IgD-negative memory B cell (primary cell): Measurements from ENCODE around the gene HABP4. TPM values are rescaled to one million over a fixed set of nuclear protein-coding genes. Genes with fewer than 3 reads are reported as not detected.

Experiments used
- H3K27ac Mint-ChIP-seq, 3 donors: one replicate each; pipeline ENCODE4 v1.8.0; 2020 to 2022; ENCODE audit warnings: mild to moderate bottlenecking in 3 of 3, mixed read lengths in 3 of 3, moderate library complexity in 1 of 3
- H3K27me3 Mint-ChIP-seq: one replicate; pipeline ENCODE4 v1.8.0; 2021; ENCODE audit warnings: mixed read lengths
- H3K36me3 Mint-ChIP-seq: one replicate; pipeline ENCODE4 v1.8.0; 2020; ENCODE audit warnings: mild to moderate bottlenecking, mixed read lengths
- H3K4me1 Mint-ChIP-seq, 3 donors: one replicate each; pipeline ENCODE4 v1.8.0; 2020 to 2022; ENCODE audit warnings: mixed read lengths in 3 of 3, mild to moderate bottlenecking in 1 of 3
- H3K4me3 Mint-ChIP-seq, 4 donors: one replicate each; pipeline ENCODE4 v1.8.0; 2020 to 2022; ENCODE audit warnings: mild to moderate bottlenecking in 4 of 4, mixed read lengths in 4 of 4, moderate library complexity in 3 of 4
- H3K9me3 Mint-ChIP-seq, 3 donors: one replicate each; pipeline ENCODE4 v1.8.0; 2020 to 2021; ENCODE audit warnings: mixed read lengths in 3 of 3, mild to moderate bottlenecking in 1 of 3
- polyA plus RNA-seq: library from polyadenylated mRNA; unstranded; fragments of 300-500 nt; fragmentation: Illumina TruSeq; gene quantifications from one replicate; pipeline ENCODE4 v1.2.3, GENCODE V29; 2021

The HABP4 gene
- polyA plus RNA-seq, 1 donor from 2014 or later: 7.4 TPM

GRCh38 chr9:96420468-96421219 is 29.3 kb upstream of the HABP4 start:
- Mint-ChIP-seq H3K4me1 (peaks cover 14 to 28% (median 27%) of the 10 kb centered on the region in 3 donors), H3K36me3 (no peaks in the 10 kb centered on the region), H3K27me3 (no peaks in the 10 kb centered on the region), H3K9me3 (no peaks in the 10 kb centered on the region), H3K4me3 (peak overlapping the region; percentile 4 to 93 (median 44)), H3K27ac (peak overlapping the region; percentile 76 to 95 (median 92))

DNA sequence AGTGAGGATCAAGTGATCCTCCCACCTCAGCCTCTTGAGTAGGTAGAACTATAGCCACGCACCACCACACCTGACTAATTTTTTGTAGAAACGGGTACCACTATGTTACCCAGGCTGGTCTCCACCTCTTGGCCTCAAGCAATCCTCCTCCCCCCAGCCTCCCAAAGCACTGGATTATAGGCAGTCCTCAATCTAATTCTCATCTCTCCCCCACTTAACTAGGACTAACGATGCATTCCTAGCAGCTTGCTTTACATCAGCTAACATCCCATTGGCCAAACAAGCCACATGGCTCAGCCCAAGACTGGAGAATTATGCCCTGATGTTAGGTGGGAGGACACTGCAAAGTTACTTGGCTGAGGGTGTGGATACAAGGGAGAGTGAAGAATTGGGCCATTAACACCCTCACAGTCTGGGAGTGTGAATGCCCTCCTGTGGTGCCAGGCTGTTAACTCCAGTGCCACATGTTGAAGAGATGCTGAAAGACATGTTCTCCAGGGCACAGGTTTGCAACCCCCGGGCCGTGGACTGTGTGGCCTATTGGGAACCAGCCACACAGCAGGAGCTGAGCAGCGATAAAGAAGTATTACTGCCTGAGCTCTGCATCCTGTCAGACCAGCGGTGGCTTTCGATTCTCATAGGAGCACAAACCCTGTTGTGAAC is 26.5 kb upstream of the HABP4 start:
- Mint-ChIP-seq H3K36me3 (no peaks in the 10 kb centered on the region), H3K27me3 (no peaks in the 10 kb centered on the region), H3K9me3 (no peaks in the 10 kb centered on the region), H3K4me1 (peaks cover 8 to 21% (median 20%) of the 10 kb centered on the region in 3 donors), H3K4me3 (no peak overlapping the region), H3K27ac (no peak overlapping the region)

GRCh38 chr9:96423985-96424336 is 26.0 kb upstream of the HABP4 start:
- H3K36me3 Mint-ChIP-seq: no peaks in the 10 kb centered on the region
- H3K27me3 Mint-ChIP-seq: no peaks in the 10 kb centered on the region
- no peaks in the 10 kb centered on the region for H3K9me3 Mint-ChIP-seq
- H3K27ac Mint-ChIP-seq: no peak overlapping the region
- H3K4me1 Mint-ChIP-seq: peaks cover 8 to 21% (median 20%) of the 10 kb centered on the region in 3 donors
- no peak overlapping the region for H3K4me3 Mint-ChIP-seq

- H3K9me3 Mint-ChIP-seq: no peaks in the 10 kb centered on the region
- no peaks in the 10 kb centered on the region for H3K27me3 Mint-ChIP-seq
- no peak overlapping the region for H3K4me3 Mint-ChIP-seq
- no peaks in the 10 kb centered on the region for H3K36me3 Mint-ChIP-seq
- no peak overlapping the region for H3K27ac Mint-ChIP-seq
- peaks cover 4 to 7% (median 6%) of the 10 kb centered on the region in 3 donors for H3K4me1 Mint-ChIP-seq
These were observed 24.3 kb upstream of the HABP4 start for GRCh38 chr9:96425500-96426169.

- Mint-ChIP-seq H3K27me3 (peaks cover 2% of the 10 kb centered on the region), H3K36me3 (no peaks in the 10 kb centered on the region), H3K4me1 (no peaks in the 10 kb centered on the region), H3K4me3 (no peak overlapping the region), H3K9me3 (no peaks in the 10 kb centered on the region), H3K27ac (no peak overlapping the region)
These were observed 20.2 kb upstream of the HABP4 start for GRCh38 chr9:96429732-96430131.

- H3K4me3 Mint-ChIP-seq: no peak overlapping the region
- H3K4me1 Mint-ChIP-seq: no peaks in the 10 kb centered on the region
- H3K27me3 Mint-ChIP-seq: peaks cover 2% of the 10 kb centered on the region
- H3K9me3 Mint-ChIP-seq: no peaks in the 10 kb centered on the region
- no peaks in the 10 kb centered on the region for H3K36me3 Mint-ChIP-seq
- H3K27ac Mint-ChIP-seq: no peak overlapping the region
These were observed 19.6 kb upstream of the HABP4 start for GRCh38 chr9:96430377-96430776.

DNA sequence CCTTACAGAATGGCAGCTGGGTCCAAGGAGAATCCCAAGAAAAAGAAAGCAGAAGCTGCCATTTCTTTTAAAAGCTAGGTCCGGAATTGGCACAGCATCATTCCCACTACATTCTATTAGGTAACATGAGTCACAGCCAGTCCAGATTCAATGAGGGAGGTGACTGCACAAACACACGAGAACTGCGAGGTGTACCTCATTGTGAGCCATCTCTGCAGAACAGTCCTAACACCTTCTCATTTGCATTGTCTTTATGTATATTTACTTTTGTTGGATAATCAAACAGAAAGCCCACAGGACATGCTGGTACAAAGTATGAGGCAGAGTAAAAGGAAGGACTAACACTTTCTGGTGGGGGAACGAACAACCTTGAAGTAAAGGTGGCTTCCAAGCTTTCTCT is 14.6 kb upstream of the HABP4 start:
- no peaks in the 10 kb centered on the region for H3K9me3 Mint-ChIP-seq
- H3K4me1 Mint-ChIP-seq: no peaks in the 10 kb centered on the region
- no peak overlapping the region for H3K4me3 Mint-ChIP-seq
- H3K27ac Mint-ChIP-seq: no peak overlapping the region
- H3K36me3 Mint-ChIP-seq: no peaks in the 10 kb centered on the region
- peaks cover 2% of the 10 kb centered on the region for H3K27me3 Mint-ChIP-seq

- Mint-ChIP-seq H3K4me3 (no peak overlapping the region), H3K27ac (no peak overlapping the region)
These were observed 13.9 kb upstream of the HABP4 start for GRCh38 chr9:96436063-96436455.

DNA sequence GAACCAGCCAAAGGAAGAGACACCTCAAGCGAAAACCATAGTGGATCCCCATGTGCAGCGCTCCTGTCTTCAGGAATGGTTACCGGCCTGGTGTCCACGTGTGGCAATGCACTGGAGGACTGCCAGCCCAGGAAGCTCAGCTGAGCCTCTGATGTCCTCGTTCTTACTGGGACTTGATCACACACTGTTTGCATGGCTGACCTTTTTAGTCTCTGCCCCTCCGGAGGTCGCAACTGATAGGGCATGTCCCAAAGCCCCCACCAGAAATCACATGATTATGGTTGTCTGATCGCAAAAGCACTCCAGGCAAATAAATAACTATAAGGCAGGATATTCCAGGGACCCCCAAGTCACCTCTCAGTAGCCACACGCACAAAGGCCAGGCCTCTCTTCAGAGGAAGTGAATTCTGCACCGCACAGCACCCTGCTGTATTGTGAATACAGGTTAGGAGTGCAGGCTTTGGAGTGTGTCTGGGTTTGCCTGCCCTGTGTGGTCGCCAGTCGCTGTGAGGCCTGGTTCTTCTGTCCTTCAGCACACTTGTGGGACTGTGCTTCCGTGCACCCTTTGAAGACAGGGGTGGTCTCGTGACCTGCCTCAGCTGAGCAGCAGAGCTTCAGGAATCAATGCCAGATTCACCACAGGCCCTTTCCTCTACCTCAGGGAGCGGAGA is 13.4 kb upstream of the HABP4 start:
- no peaks in the 10 kb centered on the region for H3K9me3 Mint-ChIP-seq
- no peaks in the 10 kb centered on the region for H3K36me3 Mint-ChIP-seq
- no peaks in the 10 kb centered on the region for H3K4me1 Mint-ChIP-seq
- H3K4me3 Mint-ChIP-seq: peak overlapping the region in 1 of 4 donors; percentile 22
- H3K27me3 Mint-ChIP-seq: peaks cover 2% of the 10 kb centered on the region
- peak overlapping the region in 1 of 3 donors; percentile 28 for H3K27ac Mint-ChIP-seq

More at GRCh38 chr9:96436063-96436455, 13.9 kb upstream of the HABP4 start:
- H3K4me1 Mint-ChIP-seq: no peaks in the 10 kb centered on the region
- peaks cover 2% of the 10 kb centered on the region for H3K27me3 Mint-ChIP-seq
- no peaks in the 10 kb centered on the region for H3K36me3 Mint-ChIP-seq
- no peaks in the 10 kb centered on the region for H3K9me3 Mint-ChIP-seq

GRCh38 chr9:96437454-96437853 is 12.5 kb upstream of the HABP4 start:
- H3K36me3 Mint-ChIP-seq: no peaks in the 10 kb centered on the region
- no peaks in the 10 kb centered on the region for H3K9me3 Mint-ChIP-seq
- no peak overlapping the region for H3K27ac Mint-ChIP-seq
- H3K4me3 Mint-ChIP-seq: no peak overlapping the region
- H3K4me1 Mint-ChIP-seq: no peaks in the 10 kb centered on the region
- H3K27me3 Mint-ChIP-seq: peaks cover 2% of the 10 kb centered on the region

DNA sequence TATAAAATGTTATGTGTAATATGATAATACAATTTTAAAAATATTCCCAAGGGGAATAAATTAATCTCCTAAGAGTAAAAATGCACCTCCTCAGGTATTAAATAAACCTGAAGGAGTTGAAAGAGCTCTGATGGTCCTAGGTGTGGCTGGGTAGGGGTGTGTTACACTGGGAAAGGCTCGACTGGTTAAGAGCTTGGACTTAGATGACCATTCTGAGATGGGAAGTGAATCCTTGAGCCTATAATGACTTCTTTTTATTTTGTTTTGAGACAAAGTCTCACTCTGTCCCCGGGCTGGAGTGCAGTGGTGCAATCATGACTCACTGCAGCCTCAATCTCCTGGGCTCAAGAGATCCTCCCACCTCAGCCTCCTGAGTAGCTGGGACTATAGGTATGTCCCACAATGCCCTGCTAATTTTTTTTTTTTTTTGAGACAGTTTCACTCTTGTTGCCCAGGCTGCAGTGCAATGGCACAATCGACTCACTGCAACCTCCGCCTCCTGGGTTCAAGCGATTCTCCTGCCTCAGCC is 9.2 kb upstream of the HABP4 start:
- Mint-ChIP-seq H3K36me3 (no peaks in the 10 kb centered on the region), H3K4me3 (no peak overlapping the region), H3K27me3 (no peaks in the 10 kb centered on the region)

DNA sequence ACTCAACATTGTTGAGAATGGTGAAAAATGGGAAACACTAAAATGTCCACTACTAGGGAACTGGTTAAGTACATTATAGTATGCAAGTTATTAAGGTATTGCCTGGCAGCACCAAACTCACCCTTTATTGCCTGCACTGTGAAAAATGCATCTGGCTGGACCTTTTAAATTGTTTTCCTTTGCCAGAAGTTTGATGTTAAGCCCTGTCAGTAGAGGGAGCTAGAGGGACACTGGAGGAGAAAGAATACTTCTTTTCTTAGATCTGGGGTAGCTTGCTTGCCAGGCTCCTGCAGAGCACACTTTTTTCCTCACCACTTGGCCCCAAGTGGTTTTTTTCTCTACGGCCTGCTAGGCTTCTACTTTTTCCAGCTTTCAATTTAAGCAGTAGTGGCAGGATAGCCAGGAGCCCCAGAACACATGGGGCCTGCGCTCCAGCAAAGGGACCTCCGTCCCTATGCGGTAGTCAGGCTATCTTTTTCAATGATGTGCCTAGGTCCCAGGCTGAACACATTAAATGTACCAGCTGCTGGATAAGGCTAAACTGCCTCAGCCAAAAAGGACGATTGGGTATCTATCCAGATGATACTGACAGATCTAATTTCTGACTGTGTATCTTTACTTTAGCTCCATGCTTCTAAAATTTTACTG is 8.0 kb upstream of the HABP4 start:
- no peaks in the 10 kb centered on the region for H3K27me3 Mint-ChIP-seq
- H3K9me3 Mint-ChIP-seq: no peaks in the 10 kb centered on the region
- H3K4me3 Mint-ChIP-seq: no peak overlapping the region
- H3K36me3 Mint-ChIP-seq: no peaks in the 10 kb centered on the region
- peak overlapping the region in 1 of 3 donors; percentile 19 for H3K27ac Mint-ChIP-seq
- H3K4me1 Mint-ChIP-seq: no peaks in the 10 kb centered on the region

More for the DNA sequence above, 9.2 kb upstream of the HABP4 start:
- no peaks in the 10 kb centered on the region for H3K4me1 Mint-ChIP-seq
- no peaks in the 10 kb centered on the region for H3K9me3 Mint-ChIP-seq
- no peak overlapping the region for H3K27ac Mint-ChIP-seq

GRCh38 chr9:96442491-96442890 is 7.5 kb upstream of the HABP4 start:
- H3K4me3 Mint-ChIP-seq: no peak overlapping the region
- no peaks in the 10 kb centered on the region for H3K9me3 Mint-ChIP-seq
- no peak overlapping the region for H3K27ac Mint-ChIP-seq
- H3K27me3 Mint-ChIP-seq: no peaks in the 10 kb centered on the region
- no peaks in the 10 kb centered on the region for H3K4me1 Mint-ChIP-seq
- H3K36me3 Mint-ChIP-seq: no peaks in the 10 kb centered on the region

- Mint-ChIP-seq H3K9me3 (no peaks in the 10 kb centered on the region), H3K4me1 (peaks cover 10 to 12% (median 11%) of the 10 kb centered on the region in 3 donors), H3K4me3 (peak overlapping the region in 1 of 4 donors; percentile 36), H3K27ac (no peak overlapping the region), H3K27me3 (peaks cover 5% of the 10 kb centered on the region), H3K36me3 (no peaks in the 10 kb centered on the region)
These were observed 2.6 kb upstream of the HABP4 start for GRCh38 chr9:96447406-96447805.
